Peyer's patch (tissue), 4 donors: Measurements from ENCODE around the gene TTLL10. TPM values are rescaled to one million over a fixed set of nuclear protein-coding genes. Genes with fewer than 3 reads are reported as not detected.
"Not testable (repeated sequence)": the region's sequence is repeated elsewhere in the genome, so short reads cannot be mapped to it uniquely, and the experiment has no call there.

Experiments used
- DNase-seq, 3 donors: peaks; one replicate each; pipeline ENCODE4 v3.0.0-alpha.2; 2017 to 2019
- H3K27ac ChIP-seq, 4 donors: fragments of 200-600 bp; sonication (generic); one replicate each; pipeline ENCODE4 v1.5.1; 2016 to 2019
- H3K27me3 ChIP-seq, 2 donors: fragments of 200-600 bp; sonication (generic); one replicate each; pipeline ENCODE4 v1.5.1; 2019
- H3K36me3 ChIP-seq, 3 donors: fragments of 200-600 bp; sonication (generic); one replicate each; pipeline ENCODE4 v1.5.1; 2016 to 2019
- H3K4me1 ChIP-seq, 4 donors: fragments of 200-600 bp; sonication (generic); one replicate each; pipeline ENCODE4 v1.5.1; 2016 to 2019
- H3K4me3 ChIP-seq, 4 donors: fragments of 200-600 bp; sonication (generic); 1 replicate in 3 of 4; 2 replicates in 1 of 4; pipeline ENCODE4 v1.5.1; 2016 to 2019; ENCODE audit warnings: mild to moderate bottlenecking in 1 of 4
- H3K9me3 ChIP-seq, 4 donors: fragments of 200-600 bp; sonication (generic); one replicate each; pipeline ENCODE4 v1.5.1; 2016 to 2019; ENCODE audit warnings: mild to moderate bottlenecking in 1 of 4
- POLR2A ChIP-seq, 2 donors: fragments of 450-650 bp; IDR thresholded peaks; one replicate each; pipeline ENCODE4 v1.5.1; 2017; ENCODE audit warnings: antibody characterized with exemption in 2 of 2, mild to moderate bottlenecking in 2 of 2, moderate library complexity in 2 of 2
- total RNA-seq, 4 donors: library from RNA; depleted of rRNA; stranded (reverse); fragments of >200 nt; gene quantifications; one replicate each; pipeline ENCODE4 v1.1.0, GENCODE V29; 2016
- TF ChIP-seq, protein P1 (sequence below), 6 experiments: fragments of 450-650 bp in 4 of 6; fragments of 200-600 bp in 2 of 6; sonication (generic) in 1 of 6; IDR thresholded peaks; one replicate each; pipeline ENCODE4 v1.5.1; 2017 to 2019; ENCODE audit warnings: antibody characterized with exemption in 6 of 6, mild to moderate bottlenecking in 3 of 6, moderate library complexity in 1 of 6

TTLL10 gene
- total RNA-seq, 4 donors from 2014 or later = 1.6 to 3.6 (median 1.8) TPM; not detected in 1

DNA sequence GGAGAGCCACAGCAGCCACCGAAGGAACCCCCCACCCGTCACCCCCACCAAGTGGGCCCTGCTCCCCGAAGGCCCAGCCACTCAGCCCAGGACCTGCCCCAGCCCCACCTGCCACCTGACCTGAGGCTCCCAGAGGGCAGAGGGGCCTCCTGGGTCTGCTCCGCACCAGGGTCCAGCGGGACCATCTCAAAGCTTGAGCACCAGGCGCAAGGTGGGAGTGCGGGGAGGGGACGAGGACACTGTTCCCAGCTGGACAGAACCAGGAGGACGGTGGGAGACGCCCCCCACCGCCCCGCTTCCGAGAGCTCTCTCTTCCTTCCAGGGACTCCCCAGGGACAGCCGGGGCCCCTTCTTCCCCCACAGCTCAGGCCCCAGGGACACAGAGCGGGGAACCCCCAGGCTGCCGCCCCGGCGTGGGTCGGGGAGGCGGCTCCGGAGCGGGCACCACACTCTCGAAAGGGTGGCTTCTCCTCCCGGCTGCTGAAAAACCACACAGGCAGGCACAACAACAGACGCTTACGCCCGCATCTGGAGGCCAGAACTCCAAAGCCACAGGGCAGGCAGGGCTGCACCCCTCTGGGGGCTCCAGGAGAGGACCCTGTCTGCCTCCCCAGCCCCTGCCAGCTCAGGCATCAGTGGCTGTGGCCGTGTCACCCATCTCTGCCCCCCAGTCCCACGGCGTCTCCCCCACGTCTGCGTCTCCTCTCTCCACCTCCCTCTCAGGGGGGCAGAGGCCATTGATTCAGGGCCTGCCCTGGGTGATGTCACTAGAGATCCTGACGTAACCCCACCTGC is 1.9 kb upstream of the TTLL10 start:
- peaks cover 0 to 33% (median 11%) of the 10 kb centered on the region in 4 donors for H3K4me1 ChIP-seq
- H3K4me3 ChIP-seq = peak overlapping the region in 1 of 4 donors; percentile 6
- H3K9me3 ChIP-seq = no peaks in the 10 kb centered on the region
- peak overlapping the region in 1 of 4 donors; percentile 17 for H3K27ac ChIP-seq
- peak; percentile 33 to 57 (median 54) for DNase-seq
- TF ChIP-seq POLR2A (IDR thresholded peaks at IDR 0.05) = no peak
- TF ChIP-seq, protein P1, sequence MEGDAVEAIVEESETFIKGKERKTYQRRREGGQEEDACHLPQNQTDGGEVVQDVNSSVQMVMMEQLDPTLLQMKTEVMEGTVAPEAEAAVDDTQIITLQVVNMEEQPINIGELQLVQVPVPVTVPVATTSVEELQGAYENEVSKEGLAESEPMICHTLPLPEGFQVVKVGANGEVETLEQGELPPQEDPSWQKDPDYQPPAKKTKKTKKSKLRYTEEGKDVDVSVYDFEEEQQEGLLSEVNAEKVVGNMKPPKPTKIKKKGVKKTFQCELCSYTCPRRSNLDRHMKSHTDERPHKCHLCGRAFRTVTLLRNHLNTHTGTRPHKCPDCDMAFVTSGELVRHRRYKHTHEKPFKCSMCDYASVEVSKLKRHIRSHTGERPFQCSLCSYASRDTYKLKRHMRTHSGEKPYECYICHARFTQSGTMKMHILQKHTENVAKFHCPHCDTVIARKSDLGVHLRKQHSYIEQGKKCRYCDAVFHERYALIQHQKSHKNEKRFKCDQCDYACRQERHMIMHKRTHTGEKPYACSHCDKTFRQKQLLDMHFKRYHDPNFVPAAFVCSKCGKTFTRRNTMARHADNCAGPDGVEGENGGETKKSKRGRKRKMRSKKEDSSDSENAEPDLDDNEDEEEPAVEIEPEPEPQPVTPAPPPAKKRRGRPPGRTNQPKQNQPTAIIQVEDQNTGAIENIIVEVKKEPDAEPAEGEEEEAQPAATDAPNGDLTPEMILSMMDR (IDR thresholded peaks at IDR 0.05) = no peak
- H3K27me3 ChIP-seq = no peaks in the 10 kb centered on the region
- peaks cover 0 to 3% (median 0%) of the 10 kb centered on the region in 3 donors for H3K36me3 ChIP-seq

DNA sequence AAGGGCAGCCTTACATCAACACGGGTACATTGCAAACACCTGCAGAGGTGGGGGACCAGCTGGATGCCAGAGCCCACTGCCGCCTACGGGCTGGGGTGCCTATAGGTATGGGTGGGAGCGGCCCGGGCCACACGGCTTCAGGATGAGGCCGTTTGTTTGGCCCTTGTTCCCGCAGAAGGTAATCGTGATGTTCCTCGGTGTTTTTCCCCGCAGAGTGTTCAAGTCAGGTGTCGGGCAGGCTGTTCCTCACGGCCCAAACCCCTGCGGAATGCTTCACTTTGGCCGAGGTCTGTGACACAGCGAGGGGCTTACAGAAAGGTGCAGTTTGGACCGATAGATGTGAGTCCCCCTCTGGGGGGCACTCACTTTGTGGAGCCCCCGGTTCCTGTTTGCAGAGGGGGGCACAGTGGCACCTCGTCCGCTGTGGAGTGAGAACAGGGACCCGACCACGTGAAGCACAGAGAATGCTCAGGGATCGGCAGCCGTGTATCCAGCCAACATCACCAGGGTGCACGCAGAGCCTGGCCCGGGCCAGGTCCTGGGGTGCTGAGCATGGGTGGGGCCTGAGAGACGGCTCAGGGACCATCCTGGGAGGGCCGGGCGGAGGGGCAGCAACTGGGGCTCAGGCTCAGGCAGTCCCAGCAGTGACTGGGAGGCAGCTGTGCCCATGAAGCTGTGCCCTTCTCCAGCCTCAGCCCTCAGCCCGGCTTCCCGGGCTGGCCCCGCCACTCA is 453 bp upstream of the TTLL10 start:
- H3K4me1 ChIP-seq = peaks cover 0 to 33% (median 3%) of the 10 kb centered on the region in 4 donors
- DNase-seq = peak in 2 of 3 donors; percentile 43 to 46
- peak overlapping the region in 1 of 4 donors; percentile 9 for H3K4me3 ChIP-seq
- TF ChIP-seq POLR2A (IDR thresholded peaks at IDR 0.05) = no peak
- TF ChIP-seq, protein P1 (IDR thresholded peaks at IDR 0.05) = no peak
- no peaks in the 10 kb centered on the region for H3K27me3 ChIP-seq
- H3K36me3 ChIP-seq = peaks cover 0 to 3% (median 0%) of the 10 kb centered on the region in 3 donors
- no peak overlapping the region for H3K27ac ChIP-seq
- H3K9me3 ChIP-seq = no peaks in the 10 kb centered on the region

DNA sequence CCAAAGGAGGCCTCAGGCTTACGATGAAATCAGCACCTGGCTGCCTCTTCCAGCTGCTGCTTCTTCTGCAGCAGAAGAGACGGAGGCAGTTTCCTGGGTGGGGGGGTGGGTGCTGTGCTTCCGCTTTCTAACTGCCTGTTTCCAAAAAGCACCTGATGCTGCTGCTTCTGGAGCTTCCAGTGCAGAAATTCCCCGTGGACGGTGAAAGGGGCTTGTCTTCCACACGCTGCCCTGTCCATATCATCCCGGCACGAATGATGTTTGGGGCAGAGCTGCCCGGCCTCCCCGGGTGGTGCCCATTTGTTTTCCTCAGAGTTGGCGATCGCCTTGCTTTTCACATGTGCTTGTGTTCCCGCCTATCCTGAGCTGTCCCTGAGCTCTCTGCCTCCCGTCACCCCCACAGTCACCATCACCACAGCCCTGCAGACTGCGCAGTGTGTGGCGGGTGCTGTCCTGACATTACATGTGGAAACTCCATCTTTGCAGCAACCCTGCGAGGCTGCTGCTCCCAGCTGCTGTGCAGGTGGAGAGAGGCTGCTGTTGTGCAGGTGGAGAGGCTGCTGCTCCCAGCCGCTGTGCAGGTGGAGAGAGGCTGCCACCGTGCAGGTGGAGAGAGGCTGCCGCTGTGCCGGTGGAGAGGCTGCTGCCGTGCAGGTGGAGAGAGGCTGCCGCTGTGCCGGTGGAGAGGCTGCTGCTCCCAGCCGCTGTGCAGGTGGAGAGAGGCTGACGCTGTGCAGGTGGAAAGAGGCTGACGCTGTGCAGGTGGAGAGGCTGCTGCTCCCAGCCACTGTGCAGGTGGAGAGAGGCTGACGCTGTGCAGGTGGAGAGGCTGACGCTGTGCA is 1.8 kb downstream of the TTLL10 start:
- Histone ChIP-seq H3K27me3 (no peaks in the 10 kb centered on the region), H3K4me1 (peaks cover 0 to 27% (median 2%) of the 10 kb centered on the region in 4 donors), H3K9me3 (no peaks in the 10 kb centered on the region), H3K4me3 (no peak overlapping the region), H3K27ac (no peak overlapping the region), H3K36me3 (no peaks in the 10 kb centered on the region)
- DNase-seq = peak in 2 of 3 donors; percentile 41 to 47
- no peak for TF ChIP-seq POLR2A (IDR thresholded peaks at IDR 0.05)
- TF ChIP-seq, protein P1 (IDR thresholded peaks at IDR 0.05) = no peak

DNA sequence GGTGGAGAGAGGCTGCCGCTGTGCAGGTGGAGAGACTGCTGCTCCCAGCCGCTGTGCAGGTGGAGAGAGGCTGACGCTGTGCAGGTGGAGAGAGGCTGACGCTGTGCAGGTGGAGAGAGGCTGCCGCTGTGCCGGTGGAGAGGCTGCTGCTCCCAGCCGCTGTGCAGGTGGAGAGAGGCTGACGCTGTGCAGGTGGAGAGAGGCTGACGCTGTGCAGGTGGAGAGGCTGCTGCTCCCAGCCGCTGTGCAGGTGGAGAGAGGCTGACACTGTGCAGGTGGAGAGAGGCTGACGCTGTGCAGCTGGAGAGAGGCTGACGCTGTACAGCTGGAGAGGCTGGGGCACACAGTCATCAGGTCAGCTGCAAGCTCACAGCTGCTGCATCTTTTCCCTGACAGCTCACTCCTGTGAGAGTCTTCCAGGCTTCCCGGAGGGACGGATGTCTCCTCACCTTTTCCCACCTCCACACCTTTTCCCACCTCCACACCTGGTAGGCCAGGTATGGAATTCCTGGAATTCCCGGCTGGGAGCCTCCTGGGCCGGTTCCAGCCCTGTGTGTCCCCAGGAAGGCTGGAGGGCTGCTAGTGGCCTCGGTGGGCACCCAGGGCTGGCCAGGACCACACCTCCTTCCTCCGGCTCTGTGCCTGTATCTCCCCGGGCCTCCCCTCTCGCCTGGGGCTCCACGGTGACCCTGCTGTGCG is 2.5 kb downstream of the TTLL10 start:
- not testable (repeated sequence) for H3K4me3 ChIP-seq, H3K27ac ChIP-seq, H3K9me3 ChIP-seq, H3K36me3 ChIP-seq, H3K27me3 ChIP-seq
- peak in 1 of 3 donors; percentile 42 for DNase-seq
- peaks cover 0 to 23% (median 2%) of the 10 kb centered on the region in 4 donors for H3K4me1 ChIP-seq

DNA sequence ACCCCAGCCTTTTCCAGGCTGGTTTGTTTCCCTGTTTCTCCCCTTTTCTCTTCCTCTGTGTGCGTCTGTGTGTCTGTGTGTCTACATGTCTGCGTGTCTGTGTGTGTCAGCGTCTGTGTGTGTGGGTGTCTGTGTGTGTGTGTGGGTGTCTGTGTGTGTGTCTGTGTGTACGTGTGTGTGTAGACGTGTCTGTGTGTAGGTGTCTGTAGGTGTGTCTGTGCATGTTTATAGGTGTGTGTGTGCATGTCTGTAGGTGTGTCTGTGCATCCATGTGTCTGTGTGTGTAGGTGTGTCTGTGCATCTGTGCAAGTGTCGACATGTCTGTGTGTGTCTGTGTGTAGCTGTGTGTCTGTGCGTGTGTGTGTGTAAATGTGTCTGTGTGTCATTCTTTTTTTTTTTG is 3.3 kb downstream of the TTLL10 start:
- Histone ChIP-seq H3K27me3 (no peaks in the 10 kb centered on the region), H3K4me1 (peaks cover 0 to 17% (median 2%) of the 10 kb centered on the region in 4 donors), H3K36me3 (no peaks in the 10 kb centered on the region), H3K27ac (no peak overlapping the region), H3K9me3 (no peaks in the 10 kb centered on the region), H3K4me3 (no peak overlapping the region)
- TF ChIP-seq, protein P1 (IDR thresholded peaks at IDR 0.05) = no peak
- TF ChIP-seq POLR2A (IDR thresholded peaks at IDR 0.05) = no peak
- DNase-seq = peak in 1 of 3 donors; percentile 27
